CD4-positive, alpha-beta T cell treated with Interleukin-2 at 100 ng/mL for 4 hours (primary cell): ENCODE measurements around the gene ZNF784.

Experiments
- DNase-seq: peaks from one replicate; pipeline ENCODE4 v3.0.0-alpha.2; 2020; ENCODE audit warnings: low spot score

The ZNF784 gene

DNA sequence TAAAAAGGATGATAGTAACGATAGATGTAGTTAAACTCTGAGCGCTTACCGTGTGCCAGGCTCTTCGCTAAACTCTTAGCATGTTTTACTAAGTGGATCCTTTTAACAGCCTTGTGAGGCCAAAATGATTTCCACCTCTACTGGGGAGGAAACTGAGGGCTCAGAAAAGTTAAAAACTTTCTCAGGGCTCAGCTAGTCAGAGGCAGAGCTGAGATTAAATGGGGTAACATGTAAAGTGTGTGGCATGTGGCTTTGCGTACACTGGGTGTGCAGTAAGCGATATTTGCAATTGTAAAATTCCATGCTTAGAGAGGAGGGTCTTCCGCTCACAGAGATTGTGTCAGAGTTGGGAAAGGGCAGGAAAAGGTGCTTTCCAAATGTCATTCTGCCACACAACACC, 32.2 kb upstream of the ZNF784 start:
- DNase-seq = no peak

DNA sequence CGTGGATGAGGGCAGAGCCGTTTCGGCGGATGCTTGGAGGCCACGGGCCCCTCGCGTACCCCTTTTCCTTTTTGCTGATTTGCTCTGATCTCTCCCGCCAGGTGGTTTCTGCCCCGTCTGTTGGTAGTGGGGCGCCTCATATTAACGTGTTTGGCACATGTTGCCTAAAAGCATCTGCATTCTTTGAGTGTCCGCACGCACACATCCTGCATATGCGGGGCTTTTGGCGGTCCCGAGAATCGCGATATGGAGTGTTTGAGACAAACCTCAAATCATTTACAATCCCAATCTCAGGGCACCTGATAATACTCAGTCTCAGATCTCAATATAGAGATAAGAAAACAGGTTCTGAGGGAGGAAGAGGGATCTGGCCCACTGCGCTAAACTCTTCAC, 31.3 kb upstream of the ZNF784 start:
- no peak for DNase-seq

DNA sequence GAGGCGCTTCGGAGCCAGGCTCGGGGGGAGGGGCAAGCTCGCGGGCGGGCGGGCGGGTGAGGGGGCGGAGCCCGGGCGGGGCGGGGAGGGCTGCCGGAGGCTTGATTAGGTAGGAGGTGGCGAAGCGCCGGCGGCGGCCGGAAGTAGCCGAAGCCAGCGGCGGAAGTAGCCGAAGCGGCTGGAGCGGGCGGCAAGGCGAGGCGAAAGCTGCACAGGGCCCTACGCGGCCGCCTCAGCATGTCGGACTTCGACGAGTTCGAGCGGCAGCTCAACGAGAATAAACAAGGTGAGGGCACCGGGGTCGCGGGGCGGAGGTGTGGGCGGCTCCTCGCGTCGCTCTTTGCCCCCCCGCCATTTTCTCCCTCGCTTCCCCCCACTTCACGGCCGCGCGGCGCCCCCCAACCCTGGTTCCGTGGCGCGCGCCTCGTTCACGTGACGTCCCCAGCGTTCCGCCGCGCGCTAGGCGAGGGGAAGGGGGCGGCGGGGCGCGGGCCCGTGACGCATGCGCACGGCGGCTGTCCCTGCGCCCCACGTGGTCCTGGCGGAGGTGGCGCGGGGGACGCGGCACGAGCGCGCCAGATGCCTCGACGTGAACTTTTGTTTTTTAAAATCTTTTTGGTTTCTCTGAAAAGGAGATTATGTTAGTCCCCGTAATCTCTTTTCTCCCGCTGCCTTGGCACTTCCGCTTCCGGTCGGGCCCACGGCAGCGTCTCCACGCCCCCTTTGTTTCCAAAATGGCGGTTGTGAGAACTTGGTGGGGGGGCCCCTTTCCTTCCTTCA, 30.7 kb upstream of the ZNF784 start, which contains the start of gene U2AF2:
TSS of gene U2AF2 (plus strand) at position 168 of the 780 bp plus-strand sequence. CDS start at position 238, 70 bp downstream.
- DNase-seq = peak; percentile 97

DNA sequence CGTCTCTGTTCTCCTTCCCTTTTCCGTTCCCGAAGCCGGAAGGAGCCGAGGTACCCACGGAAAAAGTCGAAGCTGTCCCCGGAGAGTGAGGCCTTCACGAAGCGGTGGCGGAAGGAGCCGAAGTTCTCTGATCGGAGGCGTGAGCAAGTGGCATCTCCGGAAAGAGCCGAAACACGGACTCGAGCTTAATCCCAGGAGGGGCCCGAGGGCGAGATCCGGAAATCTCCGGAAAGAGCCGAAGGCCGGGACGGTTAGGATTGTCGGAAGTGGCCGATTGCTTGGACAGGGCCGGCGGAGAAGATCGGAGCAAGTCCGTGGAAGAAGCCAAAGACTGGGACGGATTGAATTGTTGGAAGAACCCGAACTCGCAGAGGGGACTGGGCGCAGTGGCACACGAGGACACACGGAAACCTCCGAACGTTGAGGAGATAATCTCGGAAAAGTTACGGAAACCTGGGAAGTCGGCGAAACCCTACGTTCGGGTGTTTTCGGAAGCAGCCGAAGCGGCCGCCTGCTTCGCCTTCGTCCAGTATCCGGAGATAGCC, 30.0 kb upstream of the ZNF784 start:
- DNase-seq = peak; percentile 100

DNA sequence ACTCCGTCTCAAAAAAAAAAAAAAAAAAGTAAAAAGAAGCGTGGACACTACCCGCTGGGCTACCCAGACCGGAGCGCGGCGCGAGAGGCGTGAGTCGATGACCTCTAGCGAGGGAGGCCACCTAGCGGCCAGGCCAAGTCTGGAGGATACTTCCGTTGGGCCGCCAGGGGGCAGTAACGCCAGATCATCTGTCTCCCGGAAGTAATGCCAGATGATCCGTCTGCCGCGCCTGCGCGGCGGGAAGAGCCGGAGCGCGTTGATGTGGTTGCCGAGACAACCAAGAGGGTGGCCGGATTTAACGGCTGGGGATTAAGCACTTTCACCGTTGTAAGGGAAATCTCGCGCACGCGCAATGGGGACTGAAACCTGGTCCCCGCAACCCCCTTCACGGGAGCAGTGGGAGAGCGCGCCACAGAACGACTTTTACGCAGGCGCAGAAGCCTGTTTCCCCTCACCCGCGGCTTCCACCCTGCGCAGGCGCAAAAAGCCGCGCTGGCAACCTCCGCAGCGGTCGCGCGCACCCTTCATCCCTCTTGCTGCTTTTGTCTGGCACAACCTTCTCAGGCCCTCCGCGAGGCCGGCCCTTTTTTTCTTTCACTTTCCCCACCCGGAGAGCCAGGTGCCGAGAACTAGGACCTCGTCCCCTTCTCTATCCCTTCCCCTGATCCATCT, 29.4 kb upstream of the ZNF784 start:
- DNase-seq = peak; percentile 99

DNA sequence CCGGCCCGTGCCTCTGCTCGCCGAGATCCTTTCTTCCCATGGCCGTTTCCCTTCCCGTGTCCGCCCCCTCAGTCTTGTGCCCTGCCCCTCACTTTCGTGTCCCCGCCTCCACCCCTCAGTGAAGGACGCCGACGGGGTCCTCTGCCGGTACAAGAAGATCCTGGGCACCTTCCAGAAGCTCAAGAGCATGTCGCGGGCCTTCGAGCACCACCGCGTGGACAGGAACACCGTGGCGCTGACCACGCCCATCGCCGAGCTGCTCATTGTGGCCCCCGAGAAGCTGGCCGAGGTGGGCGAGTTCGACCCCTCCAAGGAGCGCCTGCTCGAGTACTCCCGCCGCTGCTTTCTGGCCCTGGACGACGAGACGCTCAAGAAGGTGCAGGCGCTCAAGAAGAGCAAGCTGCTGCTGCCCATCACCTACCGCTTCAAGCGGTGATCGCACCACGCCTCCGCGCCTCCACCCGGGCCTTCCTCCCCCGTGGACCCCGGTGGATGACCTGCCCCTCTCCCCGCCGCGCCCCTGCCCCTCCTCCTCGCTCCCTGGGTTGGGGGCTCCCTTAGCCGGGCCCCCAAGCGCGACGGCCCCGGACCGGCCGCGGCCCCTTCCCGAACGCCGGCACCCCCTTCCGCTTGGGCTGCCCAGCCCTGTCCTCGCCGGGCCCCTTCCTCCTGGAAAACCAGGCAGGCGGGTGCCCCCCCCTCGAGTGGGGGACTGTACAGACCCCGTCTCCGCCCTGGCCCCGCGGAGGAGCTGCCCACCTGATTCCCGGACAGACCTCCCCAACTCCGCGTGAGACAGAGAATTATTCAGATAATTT, 28.2 kb upstream of the ZNF784 start:
- no peak for DNase-seq

DNA sequence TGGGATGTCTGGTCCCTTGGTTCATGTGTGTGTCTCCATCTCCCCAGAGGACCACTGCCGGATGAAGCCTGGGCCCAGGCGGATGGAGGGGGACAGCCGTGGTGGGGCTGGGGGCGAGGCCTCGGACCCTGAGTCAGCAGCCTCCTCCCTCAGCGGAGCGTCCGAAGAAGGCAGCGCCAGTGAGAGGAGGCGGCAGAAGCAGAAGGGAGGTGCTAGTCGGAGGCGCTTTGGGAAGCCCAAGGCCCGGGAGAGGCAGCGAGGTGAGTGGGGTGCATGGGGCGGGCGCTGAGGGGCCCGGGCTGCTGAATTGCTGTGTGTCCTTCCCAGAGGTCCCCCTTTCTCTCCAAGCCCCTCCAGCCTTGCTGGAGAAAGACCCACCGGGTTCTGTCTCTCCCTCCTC, 26.9 kb upstream of the ZNF784 start:
- DNase-seq = no peak

DNA sequence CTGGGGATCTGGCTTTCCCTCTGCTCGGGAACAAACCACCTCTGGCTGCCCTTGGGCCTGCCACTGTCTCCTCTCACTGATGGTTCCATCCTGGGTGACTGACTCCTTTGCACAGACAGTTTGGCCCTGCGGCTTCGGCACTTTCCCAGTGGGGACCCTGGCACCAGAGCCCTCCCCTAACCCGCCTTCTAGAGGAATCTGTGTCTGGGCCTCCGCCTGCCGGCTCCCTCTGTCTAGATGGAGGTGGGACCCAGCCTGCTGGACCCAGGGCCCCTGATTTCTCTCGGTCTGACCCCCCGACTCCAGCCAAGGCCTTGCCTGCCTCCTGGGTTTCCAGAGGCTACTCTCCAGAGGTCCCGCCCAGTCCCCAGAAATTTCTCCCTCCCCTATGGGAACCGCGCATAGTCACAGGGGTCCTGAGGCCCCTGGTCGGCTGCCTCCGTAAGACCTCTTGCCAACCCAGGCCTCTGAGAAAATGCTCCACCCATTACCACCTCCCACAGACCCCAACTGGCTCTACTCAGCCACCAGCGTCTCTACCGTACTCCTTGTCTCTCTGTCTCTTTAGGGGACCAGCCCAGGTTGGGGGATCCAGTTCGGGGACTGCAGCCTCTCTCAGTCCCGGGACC, 26.4 kb upstream of the ZNF784 start:
- DNase-seq = no peak

DNA sequence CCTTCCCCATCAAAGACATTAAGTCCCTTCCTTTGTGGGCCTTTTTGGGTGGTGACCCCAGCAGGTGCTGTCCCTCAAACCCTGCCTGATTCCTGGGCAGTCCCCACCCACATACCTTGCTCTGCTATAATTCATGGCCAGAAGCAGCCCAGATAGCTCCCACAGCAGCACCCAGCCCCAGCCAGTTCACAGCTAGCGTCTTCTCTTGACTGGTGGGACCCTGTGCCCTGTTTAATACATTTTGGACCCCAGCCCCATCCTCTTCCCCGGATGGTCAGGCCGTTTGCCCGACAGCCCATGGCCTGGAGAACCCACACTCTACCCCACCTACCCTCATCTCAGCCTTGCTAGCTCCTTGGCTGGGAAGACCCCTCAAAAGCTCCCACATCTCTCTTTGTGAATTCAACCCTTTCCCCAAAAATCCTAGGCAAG, 25.8 kb upstream of the ZNF784 start:
- DNase-seq = no peak

DNA sequence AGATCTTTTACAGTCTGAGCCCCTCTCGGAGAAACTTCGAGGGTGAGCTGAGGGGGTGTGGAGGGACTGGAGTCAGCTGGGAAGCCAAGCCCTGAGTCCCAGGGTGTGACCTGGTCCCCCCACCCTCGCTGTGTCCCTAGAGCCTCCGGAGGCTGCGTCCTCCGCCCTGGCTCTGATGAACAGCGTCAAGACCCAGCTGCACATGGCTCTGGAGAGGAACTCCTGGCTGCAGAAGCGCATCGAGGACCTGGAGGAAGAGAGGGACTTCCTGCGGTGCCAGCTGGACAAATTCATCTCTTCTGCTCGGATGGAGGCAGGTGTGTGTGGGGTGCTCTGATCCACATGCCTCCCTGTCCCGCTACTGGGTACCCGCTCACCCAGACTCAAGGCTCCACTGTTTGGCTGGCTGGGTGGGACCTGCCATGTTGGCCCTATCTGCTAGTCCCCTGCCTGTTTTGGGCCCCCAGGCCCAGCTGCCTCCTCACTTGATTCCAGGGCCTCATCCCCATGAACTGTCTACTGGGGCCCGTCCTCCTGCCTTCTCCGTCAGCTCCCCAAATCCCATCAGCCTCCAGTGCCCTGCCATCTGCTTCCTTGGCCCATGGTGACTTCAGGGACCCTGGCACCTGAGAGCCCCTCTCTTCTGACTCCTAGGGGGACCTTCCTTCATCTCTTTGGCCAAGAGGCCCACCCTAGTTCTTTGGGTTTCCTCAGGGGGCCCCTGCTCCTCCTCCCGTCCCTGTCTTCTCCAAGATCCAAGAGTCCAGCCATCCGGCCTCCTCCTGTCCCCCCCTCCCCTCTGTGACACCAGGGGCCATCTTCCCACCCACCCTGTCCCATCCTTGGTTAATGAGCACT, 25.1 kb upstream of the ZNF784 start:
- no peak for DNase-seq

DNA sequence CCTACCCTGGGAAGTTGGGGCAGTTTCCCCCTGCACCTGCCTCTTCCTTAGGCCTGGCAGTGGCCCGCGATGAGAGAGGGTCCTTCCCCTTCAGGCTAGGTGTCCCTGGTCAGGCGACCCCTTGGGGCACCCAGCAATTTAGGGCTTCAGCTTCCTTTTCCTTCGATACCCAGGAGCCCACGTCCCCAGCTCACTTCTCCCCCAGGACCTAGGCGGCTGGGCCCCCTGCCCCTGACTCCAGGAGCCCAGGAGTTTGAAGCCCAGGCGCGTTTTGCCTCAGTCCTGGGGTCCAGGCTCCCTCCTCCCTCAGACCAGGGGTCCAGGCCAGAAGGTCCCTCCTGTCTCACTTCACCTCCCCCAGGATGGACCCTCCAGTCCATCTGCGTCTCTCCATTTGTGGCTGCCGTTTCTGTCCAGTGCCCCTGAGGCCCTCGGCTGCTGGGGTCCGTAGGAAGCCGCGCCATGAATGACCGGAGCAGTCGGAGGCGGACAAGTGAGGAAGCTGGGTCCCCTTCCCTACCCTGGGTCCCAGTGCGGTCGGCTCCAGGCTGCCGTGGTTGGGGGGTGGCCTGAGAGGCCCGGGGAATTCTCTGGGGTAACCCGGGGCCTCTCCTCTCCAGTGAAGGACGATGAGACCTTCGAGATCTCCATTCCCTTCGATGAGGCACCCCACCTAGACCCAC, 24.4 kb upstream of the ZNF784 start:
- no peak for DNase-seq

DNA sequence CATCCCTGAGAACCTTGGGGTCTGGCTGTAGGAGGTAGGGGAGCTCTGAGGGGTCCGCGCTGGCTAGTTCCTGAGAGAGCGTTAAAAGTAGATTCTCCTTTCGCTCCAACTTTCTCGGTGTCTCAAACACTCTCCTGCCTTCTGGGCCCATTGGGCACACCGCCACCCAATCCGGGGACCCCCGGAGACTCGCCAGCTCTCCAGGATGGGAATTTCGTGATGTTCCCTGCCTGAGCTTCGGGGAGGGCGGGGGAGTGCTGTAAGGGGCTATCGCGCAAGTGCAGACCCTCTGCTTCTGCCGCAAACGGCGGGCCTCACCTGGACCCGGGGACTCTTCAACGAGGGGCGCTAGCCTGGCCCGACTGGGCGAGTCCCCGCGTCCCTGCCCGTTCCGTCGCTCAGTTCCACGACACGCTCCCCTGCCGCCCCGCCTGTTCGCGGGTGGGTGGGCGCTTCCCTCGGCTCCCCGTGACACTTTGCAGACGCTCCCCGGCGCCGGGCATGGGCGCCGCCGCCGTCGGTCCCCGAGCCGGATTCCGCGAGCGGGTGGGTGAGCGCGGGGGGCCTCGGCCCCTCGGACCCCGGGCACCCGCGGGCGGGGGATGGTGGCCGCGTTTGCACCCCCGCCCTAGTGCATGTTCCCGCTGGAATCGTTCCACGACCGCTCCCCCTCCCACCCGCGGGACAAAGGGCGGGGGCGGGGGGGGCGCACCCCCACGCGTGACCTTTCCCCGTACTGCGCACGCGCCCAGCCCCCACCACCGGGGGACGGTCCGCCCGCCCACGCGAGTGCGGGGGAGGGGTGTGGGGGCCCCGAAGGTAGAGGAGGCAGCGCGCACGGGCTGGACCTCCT, 23.6 kb upstream of the ZNF784 start, which contains the start of gene CCDC106:
TSS of gene CCDC106 (plus strand) at position 481 of the 853 bp plus-strand sequence. CDS start 835 bp downstream, outside the sequence.
- DNase-seq = peak; percentile 40

DNA sequence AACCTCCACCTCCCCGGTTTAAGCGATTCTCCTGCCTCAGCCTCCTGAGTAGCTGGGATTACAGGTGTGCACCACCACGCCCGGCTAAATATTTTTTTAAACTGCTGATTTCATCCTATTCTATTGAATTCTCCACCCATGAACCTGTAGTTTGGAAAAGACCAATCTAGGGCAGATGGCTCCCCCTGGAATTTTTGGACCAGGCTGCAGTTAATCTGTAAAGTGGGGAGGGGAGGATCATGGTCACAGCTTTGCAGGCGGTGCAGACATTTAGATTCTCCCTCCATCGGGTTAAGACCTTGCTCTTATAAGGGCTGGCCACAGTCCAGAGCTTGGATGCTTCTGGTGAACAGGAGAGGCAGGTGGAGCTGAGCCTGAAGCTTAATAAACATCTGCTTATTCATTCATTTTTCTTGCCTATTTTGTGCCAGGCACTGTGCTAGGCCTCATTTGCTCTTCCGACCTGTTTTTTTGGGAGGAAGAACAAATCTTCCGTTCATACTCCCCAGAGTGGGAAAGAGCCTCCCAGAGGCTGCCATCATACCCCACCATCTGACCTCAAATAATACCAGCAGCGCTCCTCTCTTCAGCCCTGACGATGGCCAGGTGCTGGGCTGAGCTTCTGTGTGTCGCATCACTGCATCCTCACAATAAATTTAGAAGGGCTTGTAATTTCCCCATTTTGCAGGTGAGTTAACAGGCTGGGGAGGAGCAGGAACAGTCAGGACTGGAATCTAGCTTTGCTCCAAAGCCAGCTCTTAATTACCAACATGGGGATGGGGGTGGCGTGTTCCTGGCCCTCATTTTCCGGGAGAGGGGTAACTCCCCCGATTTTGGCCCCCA, 22.7 kb upstream of the ZNF784 start:
- DNase-seq = no peak

DNA sequence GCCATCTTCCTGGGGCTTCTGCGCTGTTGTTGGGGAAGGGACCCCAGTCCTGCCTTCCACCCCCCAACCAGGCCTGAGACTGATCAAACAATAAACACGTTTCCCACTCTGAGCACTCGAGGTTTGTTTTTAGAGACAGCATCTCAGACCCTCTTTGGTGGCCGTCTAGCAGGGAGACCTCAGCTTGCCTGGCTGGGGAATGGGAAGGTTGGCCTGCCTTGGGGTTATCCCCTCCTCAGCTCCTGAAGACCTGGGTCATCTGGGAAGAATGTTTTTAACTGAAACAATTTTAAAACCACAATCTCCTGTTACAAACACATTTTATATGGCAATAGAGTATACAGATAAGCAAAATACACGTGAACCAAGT, 21.1 kb upstream of the ZNF784 start:
- no peak for DNase-seq

DNA sequence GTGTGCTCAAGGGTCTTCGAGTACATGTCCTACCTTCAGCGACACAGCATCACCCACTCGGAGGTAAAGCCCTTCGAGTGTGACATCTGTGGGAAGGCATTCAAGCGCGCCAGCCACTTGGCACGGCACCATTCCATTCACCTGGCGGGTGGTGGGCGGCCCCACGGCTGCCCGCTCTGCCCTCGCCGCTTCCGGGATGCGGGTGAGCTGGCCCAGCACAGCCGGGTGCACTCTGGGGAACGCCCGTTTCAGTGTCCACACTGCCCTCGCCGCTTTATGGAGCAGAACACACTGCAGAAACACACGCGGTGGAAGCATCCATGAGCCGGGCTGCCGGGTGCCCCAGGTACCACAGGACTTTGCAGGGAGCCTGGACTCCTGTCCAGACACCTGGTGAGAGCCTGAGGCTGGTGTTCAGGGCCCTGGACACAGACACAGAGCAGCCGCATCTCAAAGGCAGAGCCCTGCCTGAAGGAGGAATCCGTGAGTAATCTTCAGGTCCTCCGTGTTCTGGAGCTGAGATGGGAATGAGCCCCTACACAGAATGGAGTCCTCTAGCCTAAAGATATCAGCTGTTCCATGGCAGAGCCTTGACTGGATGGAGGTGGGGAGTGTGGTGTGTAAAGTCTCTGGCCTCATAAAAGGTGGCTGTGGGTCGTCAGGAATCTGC, 20.6 kb upstream of the ZNF784 start:
- no peak for DNase-seq

DNA sequence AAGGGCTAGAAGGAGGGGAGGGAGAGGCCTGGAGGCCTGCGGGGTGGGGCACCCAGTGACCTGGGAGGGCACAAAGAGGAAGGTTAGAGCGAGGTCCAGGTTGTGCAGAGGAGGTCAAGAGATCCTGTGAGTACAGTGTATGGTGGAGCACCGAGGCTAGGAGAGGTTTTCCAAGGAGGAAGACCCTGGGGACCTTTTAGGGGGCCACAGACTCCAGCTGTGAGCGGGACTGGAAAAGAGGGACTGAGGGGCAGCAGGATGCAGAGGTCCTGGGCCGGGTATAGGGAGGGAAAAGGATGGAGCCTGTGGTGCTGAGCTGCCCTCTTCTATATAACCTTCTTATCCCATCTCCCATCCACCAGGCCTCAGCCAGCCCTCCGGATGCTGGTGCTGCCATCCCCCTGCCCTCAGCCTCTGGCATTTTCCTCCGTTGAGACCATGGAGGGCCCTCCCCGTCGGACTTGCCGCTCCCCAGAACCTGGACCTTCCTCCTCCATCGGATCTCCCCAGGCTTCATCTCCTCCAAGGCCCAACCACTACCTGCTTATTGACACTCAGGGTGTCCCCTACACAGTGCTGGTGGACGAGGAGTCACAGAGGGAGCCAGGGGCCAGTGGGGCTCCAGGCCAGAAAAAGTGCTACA, 19.9 kb upstream of the ZNF784 start:
- DNase-seq = no peak

DNA sequence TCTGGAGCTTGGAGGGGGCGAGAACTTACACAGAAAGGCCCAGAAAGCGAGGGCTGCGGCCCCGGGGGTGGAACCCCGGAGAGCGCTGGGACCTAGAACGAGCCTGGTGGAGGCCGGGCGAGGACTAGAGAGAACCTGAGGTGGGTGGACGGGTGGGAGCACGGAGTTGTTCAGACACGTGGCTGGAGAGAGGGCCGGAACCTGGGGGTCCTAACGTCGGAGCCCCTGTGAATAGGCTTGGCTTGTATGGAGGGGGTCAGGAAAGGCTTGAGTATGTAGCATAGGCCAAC, 19.5 kb upstream of the ZNF784 start:
- no peak for DNase-seq
